Upper lobe of left lung (tissue), 6 donors: ENCODE measurements around the gene GRPR. TPM values are rescaled to one million over a fixed set of nuclear protein-coding genes. Genes with fewer than 3 reads are reported as not detected.

Source experiments
- ATAC-seq, 2 donors: fragments of 200-7000 bp; cut with Tn5 transposase; one replicate each; pipeline ENCODE4 v1.9.1; 2022; ENCODE audit warnings: mild to moderate bottlenecking in 2 of 2, moderate library complexity in 2 of 2; ENCODE audit not compliant: low FRiP score in 2 of 2
- DNase-seq, 2 donors: peaks; one replicate each; pipeline ENCODE4 v3.0.0-alpha.2; 2019 to 2020
- H3K27ac ChIP-seq, 4 donors: fragments of 200-600 bp; sonication (generic); one replicate each; pipeline ENCODE4 v1.5.1; 2016 to 2019
- H3K27me3 ChIP-seq, 4 donors: fragments of 200-600 bp; sonication (generic); one replicate each; pipeline ENCODE4 v1.5.1; 2017 to 2019
- H3K36me3 ChIP-seq, 4 donors: fragments of 200-600 bp; sonication (generic); one replicate each; pipeline ENCODE4 v1.5.1; 2016 to 2019
- H3K4me1 ChIP-seq, 4 donors: fragments of 200-600 bp; sonication (generic); one replicate each; pipeline ENCODE4 v1.5.1; 2018 to 2019
- H3K4me3 ChIP-seq, 4 donors: fragments of 200-600 bp; sonication (generic); one replicate each; pipeline ENCODE4 v1.5.1; 2017 to 2019; ENCODE audit warnings: mild to moderate bottlenecking in 2 of 4, moderate library complexity in 1 of 4
- H3K9me3 ChIP-seq, 4 donors: fragments of 200-600 bp; sonication (generic); one replicate each; pipeline ENCODE4 v1.5.1; 2018 to 2019
- EP300 ChIP-seq, 4 donors: sonication (generic); formaldehyde crosslinking; IDR thresholded peaks; one replicate each; pipeline ENCODE4 v1.5.1; 2017; ENCODE audit warnings: antibody characterized with exemption in 4 of 4, control low read depth in 2 of 4
- POLR2A ChIP-seq, 4 donors: fragments of 450-650 bp; IDR thresholded peaks; one replicate each; pipeline ENCODE4 v1.5.1; 2016 to 2017; ENCODE audit warnings: antibody characterized with exemption in 4 of 4, mild to moderate bottlenecking in 2 of 4
- POLR2AphosphoS5 ChIP-seq, 2 donors: sonication (generic); formaldehyde crosslinking; IDR thresholded peaks; one replicate each; pipeline ENCODE4 v1.5.1; 2017; ENCODE audit warnings: antibody characterized with exemption in 2 of 2
- WGBS, 2 donors: methylation state at CpG; one replicate each; pipeline ENCODE4 v1.1.5; 2017 to 2018; 5-methylcytosine and 5-hydroxymethylcytosine counted together
- total RNA-seq, 6 donors: library from RNA; depleted of rRNA in 4 of 6; stranded (reverse); fragments of >200 nt in 4 of 6; gene quantifications; one replicate each; pipeline versions ENCODE4 v1.1.0 to v1.2.1, GENCODE V29; 2016 to 2021
- TF ChIP-seq, protein P1 (sequence below), 6 experiments: fragments of 450-650 bp in 4 of 6; fragments of 200-600 bp in 2 of 6; sonication (generic) in 2 of 6; IDR thresholded peaks; one replicate each; pipeline ENCODE4 v1.5.1; 2016 to 2019; ENCODE audit warnings: antibody characterized with exemption in 6 of 6
- donor health status: DM: no; HTN: no; CAD: no; lungs with moderate emphysema.
- donor health status: DM: no; HTN: yes; CAD: no; lungs with severe emphysema.

The GRPR gene
- total RNA-seq, 6 donors from 2014 or later, result 0.20 to 0.43 (median 0.39) TPM; not detected in 3

DNA sequence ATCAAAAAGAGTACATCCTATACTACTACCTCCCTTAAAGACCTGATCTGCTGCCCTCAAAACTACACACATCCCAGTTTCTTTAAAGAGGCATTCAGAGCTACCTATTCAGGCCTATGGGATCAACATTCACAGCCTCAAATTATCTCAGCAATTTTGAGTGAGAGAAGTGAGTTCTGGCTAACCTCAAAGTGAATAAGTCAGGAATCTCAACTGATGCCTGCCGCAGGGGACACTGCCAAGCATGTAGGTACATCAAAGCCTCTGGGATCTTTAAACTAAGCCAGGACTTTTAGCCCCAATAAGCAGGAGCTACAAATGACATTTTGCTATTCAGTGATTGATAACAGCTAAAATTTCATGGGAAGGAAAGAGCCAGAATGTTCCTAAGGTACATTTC is 11.6 kb downstream of the GRPR start:
- WGBS, 2 donors, result 76 to 86% methylated on average over 1 of the region's 1 CpG
- no peak overlapping the region for H3K4me3 ChIP-seq
- ATAC-seq (no peak), DNase-seq (no peak)
- no peak for TF ChIP-seq POLR2A (IDR thresholded peaks at IDR 0.05)
- TF ChIP-seq POLR2AphosphoS5 (IDR thresholded peaks at IDR 0.05), result no peak
- no peak for TF ChIP-seq EP300 (IDR thresholded peaks at IDR 0.05)
- TF ChIP-seq, protein P1, sequence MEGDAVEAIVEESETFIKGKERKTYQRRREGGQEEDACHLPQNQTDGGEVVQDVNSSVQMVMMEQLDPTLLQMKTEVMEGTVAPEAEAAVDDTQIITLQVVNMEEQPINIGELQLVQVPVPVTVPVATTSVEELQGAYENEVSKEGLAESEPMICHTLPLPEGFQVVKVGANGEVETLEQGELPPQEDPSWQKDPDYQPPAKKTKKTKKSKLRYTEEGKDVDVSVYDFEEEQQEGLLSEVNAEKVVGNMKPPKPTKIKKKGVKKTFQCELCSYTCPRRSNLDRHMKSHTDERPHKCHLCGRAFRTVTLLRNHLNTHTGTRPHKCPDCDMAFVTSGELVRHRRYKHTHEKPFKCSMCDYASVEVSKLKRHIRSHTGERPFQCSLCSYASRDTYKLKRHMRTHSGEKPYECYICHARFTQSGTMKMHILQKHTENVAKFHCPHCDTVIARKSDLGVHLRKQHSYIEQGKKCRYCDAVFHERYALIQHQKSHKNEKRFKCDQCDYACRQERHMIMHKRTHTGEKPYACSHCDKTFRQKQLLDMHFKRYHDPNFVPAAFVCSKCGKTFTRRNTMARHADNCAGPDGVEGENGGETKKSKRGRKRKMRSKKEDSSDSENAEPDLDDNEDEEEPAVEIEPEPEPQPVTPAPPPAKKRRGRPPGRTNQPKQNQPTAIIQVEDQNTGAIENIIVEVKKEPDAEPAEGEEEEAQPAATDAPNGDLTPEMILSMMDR (IDR thresholded peaks at IDR 0.05), result no peak
- no peaks in the 10 kb centered on the region for H3K9me3 ChIP-seq
- H3K27ac ChIP-seq, result no peak overlapping the region
- no peaks in the 10 kb centered on the region for H3K36me3 ChIP-seq
- H3K27me3 ChIP-seq, result no peaks in the 10 kb centered on the region
- H3K4me1 ChIP-seq, result no peaks in the 10 kb centered on the region

DNA sequence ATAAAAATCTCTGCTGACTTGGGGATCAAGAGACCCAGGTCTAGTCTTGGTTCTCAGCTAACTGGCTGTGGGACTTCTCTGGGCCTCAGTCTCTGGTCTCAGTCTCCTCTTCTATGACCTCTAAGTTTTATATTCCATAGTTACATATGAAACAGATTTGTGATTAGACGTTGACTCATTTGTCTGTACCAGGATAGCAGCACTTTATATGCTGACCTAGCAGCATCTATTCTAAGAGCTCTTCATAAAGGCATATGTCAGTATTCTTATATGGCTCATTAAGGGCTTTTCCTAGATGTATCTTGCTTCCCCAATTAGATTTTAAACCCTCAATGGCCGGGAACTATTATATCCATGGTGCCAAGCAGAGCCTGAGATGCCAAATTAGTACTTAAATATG is 12.7 kb downstream of the GRPR start:
- H3K36me3 ChIP-seq, result no peaks in the 10 kb centered on the region
- no peaks in the 10 kb centered on the region for H3K27me3 ChIP-seq
- H3K4me3 ChIP-seq, result no peak overlapping the region
- ATAC-seq (no peak), DNase-seq (no peak)
- 69% methylated on average over 2 of the region's 2 CpGs for WGBS, 2 donors
- no peaks in the 10 kb centered on the region for H3K4me1 ChIP-seq
- TF ChIP-seq, protein P1 (IDR thresholded peaks at IDR 0.05), result no peak
- H3K9me3 ChIP-seq, result no peaks in the 10 kb centered on the region
- no peak overlapping the region for H3K27ac ChIP-seq

DNA sequence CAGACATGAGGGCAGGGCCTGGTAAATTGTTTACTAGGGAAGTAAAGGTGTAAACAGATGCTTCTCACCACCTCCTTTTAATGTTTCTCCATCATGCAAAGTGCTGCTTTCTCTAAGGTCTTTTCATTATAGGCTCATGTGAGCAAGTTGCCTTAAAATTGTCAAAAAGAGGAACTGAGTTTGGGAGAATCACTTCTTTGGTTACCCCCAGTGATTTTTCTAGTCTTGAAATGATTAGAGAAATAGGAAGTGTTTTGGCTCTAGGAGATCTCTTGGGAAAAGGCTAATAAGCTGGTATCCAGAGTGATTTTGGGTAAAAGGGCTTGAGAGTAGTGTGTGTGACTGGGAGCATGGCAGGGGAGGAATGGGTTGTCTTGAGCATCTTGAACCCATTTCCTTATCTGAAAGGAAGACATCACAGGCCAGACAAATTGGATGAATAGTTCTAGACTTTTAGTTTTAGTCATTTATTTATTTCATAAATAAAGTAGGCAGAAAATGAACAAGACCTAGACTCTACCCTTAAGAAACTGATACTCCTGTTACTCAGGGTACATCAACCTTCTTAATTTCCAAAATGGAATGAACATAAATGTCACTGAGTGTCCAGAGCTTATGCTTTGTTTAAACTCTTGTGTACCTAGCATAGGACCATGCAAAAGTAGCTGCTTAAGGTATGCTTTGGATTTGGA is 14.2 kb downstream of the GRPR start:
- DNase-seq (no peak), ATAC-seq (no peak)
- Histone ChIP-seq H3K4me1 (no peaks in the 10 kb centered on the region), H3K36me3 (no peaks in the 10 kb centered on the region), H3K4me3 (no peak overlapping the region), H3K27ac (no peak overlapping the region), H3K27me3 (no peaks in the 10 kb centered on the region), H3K9me3 (no peaks in the 10 kb centered on the region)
- TF ChIP-seq POLR2AphosphoS5 (IDR thresholded peaks at IDR 0.05) (no peak), EP300 (IDR thresholded peaks at IDR 0.05) (no peak), POLR2A (IDR thresholded peaks at IDR 0.05) (no peak)
- TF ChIP-seq, protein P1 (IDR thresholded peaks at IDR 0.05), result no peak

DNA sequence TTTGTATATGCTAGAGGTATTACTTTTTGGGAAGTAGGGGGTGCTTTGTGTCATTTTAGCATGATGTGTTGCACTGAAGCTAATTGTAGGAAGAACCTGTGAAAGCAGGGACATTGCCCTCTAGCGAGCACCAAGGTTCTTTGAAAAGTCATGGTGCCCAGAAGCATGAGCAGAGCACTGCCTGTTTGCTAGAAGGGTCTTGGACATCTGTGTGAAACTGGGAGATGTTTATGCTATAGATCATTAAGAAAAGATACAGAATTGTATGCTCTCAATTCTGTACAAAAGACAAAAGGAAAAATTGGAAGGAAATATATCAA is 14.7 kb downstream of the GRPR start:
- Histone ChIP-seq H3K9me3 (no peaks in the 10 kb centered on the region), H3K27ac (no peak overlapping the region), H3K4me3 (no peak overlapping the region), H3K27me3 (no peaks in the 10 kb centered on the region), H3K4me1 (no peaks in the 10 kb centered on the region), H3K36me3 (no peaks in the 10 kb centered on the region)
- DNase-seq (no peak), ATAC-seq (no peak)
- WGBS, 2 donors, result 50 to 65% methylated on average over 1 of the region's 1 CpG
- TF ChIP-seq, protein P1 (IDR thresholded peaks at IDR 0.05), result no peak
- TF ChIP-seq EP300 (IDR thresholded peaks at IDR 0.05), result no peak
- TF ChIP-seq POLR2AphosphoS5 (IDR thresholded peaks at IDR 0.05), result no peak
- no peak for TF ChIP-seq POLR2A (IDR thresholded peaks at IDR 0.05)

DNA sequence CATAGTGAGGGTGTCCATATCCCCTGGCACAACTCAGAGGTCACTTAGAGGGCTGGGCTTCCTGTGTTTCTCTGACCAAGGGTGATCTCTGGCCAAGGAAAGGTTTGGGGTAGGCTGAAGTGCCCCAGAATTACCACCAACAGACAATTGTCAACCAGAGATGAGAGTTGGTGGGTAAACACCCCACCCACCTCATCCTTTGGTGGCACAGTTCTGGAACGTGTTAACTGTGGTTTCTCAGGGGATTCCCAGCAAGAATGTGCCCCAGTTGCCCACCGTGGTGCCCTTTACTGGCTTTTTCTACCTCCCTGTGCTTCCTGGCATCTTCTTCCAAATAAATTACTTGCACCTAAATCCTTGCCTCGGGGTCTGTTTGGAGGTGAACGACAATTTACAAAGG is 17.1 kb downstream of the GRPR start:
- no peaks in the 10 kb centered on the region for H3K4me1 ChIP-seq
- H3K36me3 ChIP-seq, result no peaks in the 10 kb centered on the region
- no peaks in the 10 kb centered on the region for H3K27me3 ChIP-seq
- H3K9me3 ChIP-seq, result no peaks in the 10 kb centered on the region
- TF ChIP-seq, protein P1 (IDR thresholded peaks at IDR 0.05), result no peak
- TF ChIP-seq POLR2AphosphoS5 (IDR thresholded peaks at IDR 0.05) (no peak), POLR2A (IDR thresholded peaks at IDR 0.05) (no peak), EP300 (IDR thresholded peaks at IDR 0.05) (no peak)
- 74 to 81% methylated on average over 4 of the region's 4 CpGs for WGBS, 2 donors
- ATAC-seq (no peak), DNase-seq (no peak)
- no peak overlapping the region for H3K4me3 ChIP-seq
- no peak overlapping the region for H3K27ac ChIP-seq
